ENCODE results near the gene NCAM1.

DNA sequence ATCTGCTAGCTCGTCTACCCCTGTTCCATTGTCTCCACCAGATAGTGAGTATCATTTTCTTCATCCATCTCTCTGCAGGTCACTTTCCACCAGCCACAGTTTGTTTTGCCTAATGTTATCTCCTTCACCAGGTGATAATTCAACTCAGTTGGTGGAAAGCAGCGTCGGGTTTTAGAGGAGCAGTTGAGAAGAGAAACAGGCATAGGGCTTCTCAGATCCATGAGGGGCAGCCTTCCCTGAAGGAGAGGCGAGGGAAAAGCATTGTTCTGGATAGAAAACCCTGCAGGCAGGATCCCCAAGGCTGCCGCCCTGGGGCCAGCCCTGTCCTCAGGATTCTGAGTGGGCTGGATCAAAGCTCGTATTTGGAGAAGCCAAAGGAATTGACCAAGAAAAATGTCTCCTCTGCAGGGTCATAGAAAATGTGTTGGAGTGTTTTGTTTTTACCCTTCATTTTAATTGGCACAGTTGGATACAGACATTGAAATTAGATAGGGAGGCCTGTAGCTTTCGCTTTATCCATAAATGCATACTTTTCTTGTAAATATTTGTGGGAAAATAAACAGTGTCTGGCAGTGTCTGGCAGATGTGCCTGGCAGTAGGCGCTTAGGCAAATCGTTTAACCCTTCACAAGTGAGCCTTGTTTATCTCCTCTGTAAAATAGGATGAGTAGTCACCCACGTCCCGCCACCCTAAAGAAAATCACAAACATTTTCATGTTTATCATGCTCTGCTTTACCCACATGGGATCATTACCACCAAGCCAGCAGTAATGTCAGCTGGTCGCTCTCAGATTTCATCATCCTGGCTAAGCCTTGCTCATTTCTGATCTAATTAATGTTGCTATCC lies 279.8 kb downstream of the NCAM1 start:
- TF ChIP-seq, protein P1, sequence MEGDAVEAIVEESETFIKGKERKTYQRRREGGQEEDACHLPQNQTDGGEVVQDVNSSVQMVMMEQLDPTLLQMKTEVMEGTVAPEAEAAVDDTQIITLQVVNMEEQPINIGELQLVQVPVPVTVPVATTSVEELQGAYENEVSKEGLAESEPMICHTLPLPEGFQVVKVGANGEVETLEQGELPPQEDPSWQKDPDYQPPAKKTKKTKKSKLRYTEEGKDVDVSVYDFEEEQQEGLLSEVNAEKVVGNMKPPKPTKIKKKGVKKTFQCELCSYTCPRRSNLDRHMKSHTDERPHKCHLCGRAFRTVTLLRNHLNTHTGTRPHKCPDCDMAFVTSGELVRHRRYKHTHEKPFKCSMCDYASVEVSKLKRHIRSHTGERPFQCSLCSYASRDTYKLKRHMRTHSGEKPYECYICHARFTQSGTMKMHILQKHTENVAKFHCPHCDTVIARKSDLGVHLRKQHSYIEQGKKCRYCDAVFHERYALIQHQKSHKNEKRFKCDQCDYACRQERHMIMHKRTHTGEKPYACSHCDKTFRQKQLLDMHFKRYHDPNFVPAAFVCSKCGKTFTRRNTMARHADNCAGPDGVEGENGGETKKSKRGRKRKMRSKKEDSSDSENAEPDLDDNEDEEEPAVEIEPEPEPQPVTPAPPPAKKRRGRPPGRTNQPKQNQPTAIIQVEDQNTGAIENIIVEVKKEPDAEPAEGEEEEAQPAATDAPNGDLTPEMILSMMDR (IDR thresholded peaks at IDR 0.05; ENCODE audit: low read length) = no peak
- TF ChIP-seq EZH2phosphoT487 (IDR thresholded peaks at IDR 0.05; ENCODE audit: low read length) = no peak
- no peak for TF ChIP-seq EZH2 (optimal IDR thresholded peaks at IDR 0.05; ENCODE audit: low read depth, low read length)
